HG03103 (cell line): ENCODE data around the gene NTMT1.

Source experiments
- ATAC-seq: cut with Tn5 transposase; IDR thresholded peaks from one replicate; pipeline ENCODE4 v1.9.1; 2021; ENCODE audit warnings: low read depth; ENCODE audit not compliant: unreplicated experiment

The NTMT1 gene

GRCh38 chr9:129672702-129673101 is 46.7 kb downstream of the NTMT1 start:
- ATAC-seq = no peak

- ATAC-seq = no peak
Observed at GRCh38 chr9:129673602-129674001, 47.6 kb downstream of the NTMT1 start.

GRCh38 chr9:129674229-129674628 is 48.3 kb downstream of the NTMT1 start:
- ATAC-seq = no peak

- ATAC-seq = no peak
Observed at GRCh38 chr9:129675620-129676019, 49.7 kb downstream of the NTMT1 start.

- ATAC-seq = no peak
Observed at GRCh38 chr9:129676287-129676686, 50.3 kb downstream of the NTMT1 start.

- no peak for ATAC-seq
Observed at GRCh38 chr9:129676975-129677374, 51.0 kb downstream of the NTMT1 start.

GRCh38 chr9:129677456-129677855 is 51.5 kb downstream of the NTMT1 start:
- no peak for ATAC-seq

GRCh38 chr9:129678844-129679243 is 52.9 kb downstream of the NTMT1 start:
- no peak for ATAC-seq

- ATAC-seq = no peak
Observed at GRCh38 chr9:129679537-129679936, 53.6 kb downstream of the NTMT1 start.

GRCh38 chr9:129681924-129682323 is 56.0 kb downstream of the NTMT1 start:
- ATAC-seq = no peak

- ATAC-seq = no peak
Observed at GRCh38 chr9:129682381-129682780, 56.4 kb downstream of the NTMT1 start.

GRCh38 chr9:129685220-129685932 is 59.4 kb downstream of the NTMT1 start:
- ATAC-seq = no peak
